GM21737 (cell line): Measurements from ENCODE around the gene DCLK1.

Experiments used
- ATAC-seq: cut with Tn5 transposase; IDR thresholded peaks from one replicate; pipeline ENCODE4 v1.9.1; 2021; ENCODE audit warnings: mild to moderate bottlenecking, moderate library complexity; ENCODE audit not compliant: unreplicated experiment

DCLK1 gene

GRCh38 chr13:35956074-35956473 is 175.1 kb downstream of the DCLK1 start:
- ATAC-seq = no peak

GRCh38 chr13:35954207-35954560 is 177.0 kb downstream of the DCLK1 start:
- no peak for ATAC-seq

GRCh38 chr13:35953537-35954206 is 177.5 kb downstream of the DCLK1 start:
- ATAC-seq = no peak

GRCh38 chr13:35947315-35947714 is 183.9 kb downstream of the DCLK1 start:
- ATAC-seq = no peak

GRCh38 chr13:35945368-35945767 is 185.8 kb downstream of the DCLK1 start:
- ATAC-seq = no peak

GRCh38 chr13:35941374-35941773 is 189.8 kb downstream of the DCLK1 start:
- ATAC-seq = no peak

- ATAC-seq = no peak
Measured at GRCh38 chr13:35940734-35941133, 190.4 kb downstream of the DCLK1 start.

- no peak for ATAC-seq
Measured at GRCh38 chr13:35936246-35936978, 194.8 kb downstream of the DCLK1 start.

- peak; percentile 78 for ATAC-seq
Measured at GRCh38 chr13:35930665-35931631, 200.2 kb downstream of the DCLK1 start.

- no peak for ATAC-seq
Measured at GRCh38 chr13:35927567-35928021, 203.6 kb downstream of the DCLK1 start.

GRCh38 chr13:35926859-35927530 is 204.2 kb downstream of the DCLK1 start:
- no peak for ATAC-seq

GRCh38 chr13:35925669-35926068 is 205.5 kb downstream of the DCLK1 start:
- ATAC-seq = no peak

- no peak for ATAC-seq
Measured at GRCh38 chr13:35923347-35923746, 207.8 kb downstream of the DCLK1 start.

- no peak for ATAC-seq
Measured at GRCh38 chr13:35920816-35921215, 210.4 kb downstream of the DCLK1 start.

GRCh38 chr13:35917942-35918645 is 213.1 kb downstream of the DCLK1 start:
- ATAC-seq = no peak

GRCh38 chr13:35917252-35917941 is 213.8 kb downstream of the DCLK1 start:
- ATAC-seq = no peak

GRCh38 chr13:35916146-35916545 is 215.0 kb downstream of the DCLK1 start:
- ATAC-seq = no peak

- ATAC-seq = no peak
Measured at GRCh38 chr13:35914662-35915061, 216.5 kb downstream of the DCLK1 start.

GRCh38 chr13:35912841-35913240 is 218.3 kb downstream of the DCLK1 start:
- no peak for ATAC-seq
